AML-193 (cell line): ENCODE results near the gene FTO.
A peak's percentile ranks its signal among the peaks of the same experiment; 100 is the strongest.

Experiments
- DNase-seq, 2 experiments: peaks; one replicate each; lab custom pipeline; 2025; lab: John Stamatoyannopoulos, UW

The FTO gene

DNA sequence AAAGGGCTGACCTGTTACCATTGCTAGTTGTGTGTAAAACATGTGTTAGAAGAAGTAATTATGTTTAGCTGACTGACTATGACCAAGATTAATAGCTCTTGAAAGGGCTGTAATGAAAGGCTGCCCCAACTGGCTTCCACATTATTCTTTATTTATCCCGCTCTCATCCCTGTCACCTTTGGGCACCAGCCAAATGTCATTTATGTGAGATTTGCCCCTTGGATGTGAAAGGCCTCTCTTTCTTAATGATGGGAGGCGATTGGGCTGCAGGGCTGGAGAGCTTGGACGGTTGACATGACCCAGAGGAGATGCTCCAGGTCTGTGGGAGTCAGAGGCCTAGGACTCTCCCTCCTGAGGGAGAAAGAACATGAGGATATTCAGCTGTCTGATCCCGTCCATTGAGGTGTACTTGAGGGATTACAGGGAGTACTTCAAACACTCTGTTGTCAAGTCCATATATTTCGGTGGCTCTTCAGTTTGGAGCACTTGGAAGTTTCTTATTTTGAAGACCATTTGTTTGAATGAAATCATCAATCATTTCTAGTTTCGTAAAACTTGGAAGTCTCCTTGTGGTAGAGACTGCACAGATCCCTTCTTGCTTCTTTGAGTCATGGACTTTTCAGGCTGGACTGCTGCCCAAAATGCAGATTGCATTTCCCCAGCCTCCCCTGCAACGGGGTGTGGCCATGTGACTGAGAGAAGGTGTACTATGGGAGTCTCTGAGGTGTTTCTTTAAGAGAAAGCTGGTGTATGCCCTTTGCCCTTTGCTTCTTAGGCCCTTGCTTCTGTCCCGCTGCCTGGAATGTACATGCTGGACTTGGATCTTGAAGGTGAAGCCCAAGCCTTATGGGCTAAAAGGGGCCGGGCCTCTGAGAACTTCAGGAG lies 51.3 kb downstream of the FTO start:
- DNase-seq, result no peak

DNA sequence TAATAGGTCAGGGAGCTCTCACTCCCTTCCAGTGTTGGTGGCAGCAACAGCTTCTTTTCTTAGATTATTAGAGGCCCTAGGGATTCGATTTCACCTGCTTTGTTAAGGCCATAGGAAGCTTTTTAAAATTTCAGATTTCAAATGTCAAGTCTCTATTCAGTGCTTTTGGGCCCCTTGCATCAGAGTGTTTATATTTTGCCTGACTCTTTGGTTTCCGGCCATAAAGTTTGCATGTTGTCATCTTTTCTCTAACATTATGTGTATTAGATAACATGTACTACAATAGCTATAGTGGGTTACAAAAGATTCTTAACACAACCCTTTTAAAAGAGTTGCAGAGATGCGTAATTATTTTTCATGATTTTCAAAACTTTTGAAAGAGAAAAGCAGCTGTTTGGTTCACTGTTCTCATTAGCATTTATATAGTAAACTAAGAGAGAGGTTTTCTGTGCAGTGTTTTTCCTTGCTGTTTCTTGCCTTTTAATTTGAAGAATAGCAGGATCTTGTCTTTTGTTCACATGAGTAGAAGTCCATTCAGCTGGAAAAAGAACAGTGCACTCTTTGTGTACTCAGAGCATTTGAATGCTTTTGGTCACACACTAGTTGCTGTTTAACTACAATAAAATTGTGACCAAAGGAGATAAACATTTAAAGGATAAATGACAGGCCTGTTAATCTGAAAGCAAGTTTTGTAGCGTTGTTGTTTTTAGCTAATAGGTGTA lies 52.5 kb downstream of the FTO start:
- DNase-seq, result no peak

- DNase-seq, result no peak
Observed at GRCh38 chr16:53757971-53758609, 54.1 kb downstream of the FTO start.

DNA sequence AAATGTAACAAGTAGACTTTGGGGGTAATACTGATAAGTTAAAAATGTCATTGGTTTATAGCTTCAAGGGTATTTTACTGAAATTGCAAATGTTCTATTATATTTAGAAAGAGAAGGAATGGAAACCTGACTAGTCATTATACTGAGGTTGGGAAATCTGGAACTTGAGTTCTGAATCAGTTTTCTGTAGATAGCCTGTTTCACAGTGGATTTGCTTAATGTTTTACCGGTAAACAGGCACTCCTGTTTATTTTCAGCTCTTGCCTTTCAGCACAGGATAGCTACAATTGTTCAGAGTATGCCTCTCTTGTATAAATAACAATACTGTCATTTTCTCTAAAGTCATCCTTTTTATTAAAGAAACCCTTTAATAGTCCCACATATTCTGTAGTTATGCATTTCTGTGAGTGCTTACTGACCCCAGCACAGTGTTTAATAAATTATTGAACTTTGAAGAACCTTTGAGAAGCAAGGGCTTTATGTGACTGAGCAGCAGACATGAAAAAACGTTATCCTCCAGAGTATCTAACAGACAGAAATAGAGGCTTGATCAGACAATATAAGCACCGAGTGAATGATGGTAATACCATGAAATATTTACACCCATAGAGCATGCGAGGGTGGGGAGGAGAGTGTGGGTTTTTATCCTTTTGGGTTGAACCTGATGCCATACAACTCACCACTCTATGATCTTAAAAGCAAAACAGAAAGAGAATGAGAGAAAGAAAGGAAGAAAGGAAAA lies 58.2 kb downstream of the FTO start:
- DNase-seq, result no peak

DNA sequence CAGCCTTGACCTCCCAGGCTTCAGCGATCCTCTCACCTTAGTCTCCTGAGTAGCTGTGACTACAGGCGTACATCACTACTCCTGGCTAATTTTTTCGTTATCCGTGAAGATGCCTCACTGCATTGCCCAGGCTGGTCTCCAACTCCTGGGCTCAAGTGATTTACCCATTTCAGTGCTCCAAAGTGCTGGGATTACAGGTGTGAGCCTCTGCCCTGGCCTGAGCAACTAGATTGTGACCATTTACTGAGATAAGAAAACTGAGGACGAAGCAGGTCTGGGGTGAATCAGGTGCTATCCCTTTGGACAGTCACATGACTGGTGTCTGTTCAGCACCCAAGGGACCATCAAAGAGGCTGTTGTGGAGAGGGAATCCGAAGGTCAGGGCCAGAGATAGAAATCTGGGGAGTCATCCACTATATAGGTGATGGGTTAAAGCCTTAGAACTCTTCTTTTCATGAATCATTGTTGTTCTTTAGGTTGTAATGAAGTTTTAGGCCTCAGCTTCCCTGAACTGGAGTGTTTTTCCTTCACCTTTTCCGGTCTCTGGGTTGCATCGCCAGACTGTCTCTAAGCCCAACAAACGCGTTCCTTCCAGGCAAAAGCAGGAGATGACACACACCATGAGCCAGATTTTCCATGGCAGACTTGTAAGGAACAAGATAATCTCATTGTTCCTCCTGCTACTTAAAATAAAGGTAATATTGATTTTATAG lies 62.5 kb downstream of the FTO start:
- DNase-seq, result no peak

DNA sequence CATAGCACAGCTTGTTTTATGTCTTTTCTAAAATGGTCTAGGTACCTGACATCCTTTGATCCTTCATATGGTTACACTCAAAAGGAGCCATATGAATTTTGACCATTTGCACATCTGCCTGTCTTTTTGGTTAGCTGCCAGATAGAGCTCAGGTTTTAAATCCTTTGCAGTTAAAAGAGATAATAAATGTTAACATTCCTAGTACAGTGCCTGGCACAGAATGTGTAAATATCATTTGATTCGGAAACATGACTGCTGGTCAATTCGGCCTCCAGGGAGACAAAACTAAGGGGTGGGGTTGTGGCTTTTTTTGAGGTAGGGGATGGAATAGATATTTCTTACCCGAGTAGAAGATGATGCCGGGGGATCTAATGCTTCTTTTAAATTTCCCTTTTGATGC lies 64.2 kb downstream of the FTO start:
- DNase-seq, result no peak

GRCh38 chr16:53768593-53768992 lies 64.6 kb downstream of the FTO start:
- no peak for DNase-seq

DNA sequence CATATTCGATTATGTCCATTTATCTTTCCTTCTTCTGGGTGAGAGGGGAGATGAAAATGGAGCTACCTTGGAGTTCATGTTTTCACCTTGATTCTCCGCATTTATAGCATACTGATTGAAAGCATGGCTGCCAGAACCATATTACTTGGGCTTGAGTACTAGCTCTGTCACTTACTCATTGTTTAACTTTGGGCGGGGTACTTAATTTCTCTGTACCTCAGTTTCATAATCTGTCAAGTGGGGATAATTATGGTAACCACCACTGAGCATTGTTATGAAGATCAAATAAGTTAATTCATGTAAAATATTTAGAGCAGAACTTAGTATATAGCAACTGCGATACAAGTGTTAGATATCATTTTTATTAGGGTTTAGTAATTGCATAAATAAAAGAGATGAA lies 65.2 kb downstream of the FTO start:
- no peak for DNase-seq

GRCh38 chr16:53769787-53770186 lies 65.8 kb downstream of the FTO start:
- no peak for DNase-seq

GRCh38 chr16:53770641-53771040 lies 66.7 kb downstream of the FTO start:
- DNase-seq, result no peak

DNA sequence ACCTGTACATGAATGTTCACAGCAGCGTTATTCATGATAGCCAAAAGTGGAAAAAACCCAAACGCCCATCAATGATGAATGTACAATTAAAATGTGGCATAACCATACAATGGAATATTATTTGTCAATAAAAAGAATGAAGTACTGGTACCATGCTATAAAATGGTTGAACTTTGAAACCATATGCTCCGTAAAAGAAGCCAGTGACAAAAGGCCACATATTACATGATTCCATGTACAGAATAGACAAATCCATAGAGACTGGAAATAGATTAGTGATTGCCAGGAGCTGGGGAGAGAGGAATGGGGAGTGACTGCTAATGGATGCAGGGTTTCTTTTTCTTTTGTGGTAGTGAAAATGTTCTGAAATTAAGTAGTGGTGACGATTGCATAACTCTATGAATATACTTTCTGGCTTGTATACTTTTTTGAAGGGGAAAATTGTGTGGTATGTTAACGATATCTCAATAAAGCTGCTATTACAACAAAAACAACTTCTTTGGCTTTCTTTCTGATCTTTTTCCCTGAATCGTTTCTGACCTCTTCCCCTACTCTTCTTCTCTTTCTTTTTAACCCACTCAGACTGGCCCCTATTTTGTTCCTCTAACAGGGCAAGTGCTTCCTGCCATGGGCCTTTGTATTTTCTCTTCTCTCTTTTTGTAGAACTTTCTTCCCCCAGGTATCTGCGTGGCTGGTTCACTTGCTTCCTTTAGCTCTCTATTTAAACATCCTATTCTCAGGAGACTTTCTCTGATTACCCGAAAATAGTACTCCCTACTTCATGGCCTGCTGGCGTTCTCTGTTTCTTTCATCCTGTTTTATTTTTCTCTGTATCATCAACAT lies 67.9 kb downstream of the FTO start:
- peak in 1 of 2 experiments; percentile 6 for DNase-seq

DNA sequence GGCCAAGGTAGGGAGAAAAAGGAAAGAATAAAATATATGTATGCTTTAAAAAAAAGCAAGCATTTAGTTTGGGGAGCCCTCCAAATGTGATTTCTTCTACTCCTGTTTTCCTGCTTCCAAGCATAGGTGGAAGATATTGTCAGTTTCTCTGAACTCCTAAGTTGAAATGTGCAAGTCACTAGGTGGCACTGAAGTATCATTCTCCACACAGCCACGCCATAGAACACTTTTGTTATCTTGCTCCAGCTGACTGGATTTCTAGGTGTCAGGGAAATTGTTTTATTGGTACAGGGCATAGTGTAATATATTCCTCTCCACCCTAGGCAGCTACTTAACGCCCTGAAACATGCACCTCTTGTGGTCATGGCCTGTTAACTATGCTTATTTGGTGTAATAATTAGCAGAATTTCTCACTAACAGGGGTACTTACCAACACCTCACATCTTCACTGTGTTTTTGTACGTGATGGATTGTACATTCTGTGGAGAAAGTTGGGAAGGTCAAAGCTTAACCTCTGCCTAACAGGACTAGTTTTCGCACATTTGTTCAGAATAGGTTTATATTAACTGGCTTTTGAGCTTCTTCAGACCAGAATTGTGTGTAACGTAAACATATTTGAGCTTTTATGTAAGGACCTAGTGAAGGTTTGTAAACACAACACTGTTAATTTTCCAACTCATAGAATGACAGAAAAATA lies 69.3 kb downstream of the FTO start:
- peak; percentile 51 to 59 for DNase-seq

GRCh38 chr16:53773881-53774280 lies 69.9 kb downstream of the FTO start:
- peak in 1 of 2 experiments; percentile 12 for DNase-seq

DNA sequence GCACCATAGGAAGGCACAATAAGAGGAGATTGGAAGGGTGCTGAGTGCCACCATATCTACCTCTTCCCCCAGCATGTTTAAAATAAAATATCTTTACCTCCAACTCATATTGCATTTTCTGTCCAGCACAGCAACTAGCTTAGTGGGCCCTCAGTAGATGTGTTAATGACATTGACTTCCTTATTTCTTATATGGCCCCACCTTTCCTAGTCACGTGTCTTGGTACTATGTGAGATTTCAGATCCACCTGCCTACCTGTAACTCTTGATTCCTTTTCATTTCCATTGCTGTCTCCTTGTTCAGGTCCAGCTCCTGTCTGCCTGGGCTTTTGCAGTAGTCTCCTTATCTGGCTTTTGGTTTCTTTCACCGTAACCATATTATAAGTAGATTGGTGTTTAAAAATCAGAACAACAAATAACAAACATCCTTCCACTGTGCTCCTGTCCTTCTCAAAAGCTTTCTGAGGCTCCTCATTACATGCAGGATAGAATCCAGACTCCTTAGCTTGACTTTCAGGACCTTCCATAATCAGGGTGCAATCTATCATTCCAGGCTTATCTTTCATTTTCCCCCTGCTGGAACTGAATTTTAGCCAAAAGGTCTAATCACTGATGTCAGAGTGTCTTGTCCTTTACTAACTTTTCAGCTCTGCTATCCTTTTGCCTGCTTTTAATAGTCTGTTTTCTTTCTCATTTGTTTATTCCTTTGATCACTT lies 71.3 kb downstream of the FTO start:
- no peak for DNase-seq

GRCh38 chr16:53775821-53776431 lies 72.0 kb downstream of the FTO start:
- DNase-seq, result peak; percentile 80 to 84

DNA sequence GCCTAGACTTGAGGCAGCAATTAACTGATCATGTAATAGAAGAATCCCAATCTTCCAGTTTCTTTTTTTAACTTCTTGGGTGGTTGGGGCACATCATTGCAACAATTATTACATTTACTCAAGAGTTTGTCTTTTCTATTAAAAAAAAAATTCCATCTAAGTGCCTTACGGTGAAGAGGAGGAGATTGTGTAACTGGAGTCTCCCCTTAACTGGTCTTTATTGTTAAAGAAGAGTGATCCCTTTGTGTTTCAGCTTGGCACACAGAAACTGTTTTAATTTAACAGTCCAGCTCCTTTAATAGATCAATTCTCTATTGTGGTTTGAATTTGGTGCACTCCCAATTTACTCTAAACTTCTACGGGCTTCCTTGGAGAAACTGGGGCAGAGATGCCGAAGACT lies 75.2 kb downstream of the FTO start:
- no peak for DNase-seq

GRCh38 chr16:53780051-53780450 lies 76.1 kb downstream of the FTO start:
- DNase-seq, result no peak

- no peak for DNase-seq
Observed at GRCh38 chr16:53781023-53781605, 77.2 kb downstream of the FTO start.
